Thymus (tissue), 11 donors: ENCODE data around the gene TSKU. TPM values are rescaled to one million over a fixed set of nuclear protein-coding genes. Genes with fewer than 3 reads are reported as not detected.
A peak's percentile ranks its signal among the peaks of the same experiment; 100 is the strongest.
"Not testable (repeated sequence)": the region's sequence is repeated elsewhere in the genome, so short reads cannot be mapped to it uniquely, and the experiment has no call there.

Experiments
- DNase-seq, 9 donors: peaks; one replicate each; pipeline ENCODE4 v3.0.0-alpha.2; 2013; ENCODE audit warnings: low spot score in 9 of 9, low read depth in 6 of 9, missing footprints in 1 of 9
- H3K27ac ChIP-seq, 2 donors: one replicate each; pipeline ENCODE4 v1.5.1; 2013; ENCODE audit warnings: control low read depth in 1 of 2, low read depth in 1 of 2, low read length in 1 of 2, mild to moderate bottlenecking in 1 of 2, moderate library complexity in 1 of 2
- H3K27me3 ChIP-seq, 2 donors: one replicate each; pipeline ENCODE4 v1.5.1; 2013; ENCODE audit warnings: low read length in 1 of 2; ENCODE audit not compliant: control insufficient read depth in 2 of 2, insufficient read depth in 1 of 2
- H3K36me3 ChIP-seq, 2 donors: one replicate each; pipeline ENCODE4 v1.5.1; 2013; ENCODE audit warnings: low read length in 1 of 2, mild to moderate bottlenecking in 1 of 2, moderate library complexity in 1 of 2; ENCODE audit not compliant: control insufficient read depth in 2 of 2, insufficient read depth in 2 of 2
- H3K4me1 ChIP-seq, 2 donors: one replicate each; pipeline ENCODE4 v1.5.1; 2013; ENCODE audit warnings: low read length in 2 of 2; ENCODE audit not compliant: control insufficient read depth in 2 of 2, insufficient read depth in 2 of 2
- H3K4me3 ChIP-seq, 2 donors: one replicate each; pipeline ENCODE4 v1.5.1; 2013; ENCODE audit warnings: low read length in 2 of 2, control low read depth in 1 of 2, mild to moderate bottlenecking in 1 of 2
- H3K9me3 ChIP-seq, 2 donors: one replicate each; pipeline ENCODE4 v1.5.1; 2013; ENCODE audit warnings: low read length in 1 of 2, mild to moderate bottlenecking in 1 of 2; ENCODE audit not compliant: control insufficient read depth in 2 of 2, insufficient read depth in 1 of 2
- WGBS: extraction: QIAGEN DNeasy Blood & Tissue Kit; methylation state at CpG from one replicate; pipeline ENCODE4 v1.1.7; 2013; 5-methylcytosine and 5-hydroxymethylcytosine counted together
- polyA plus RNA-seq: library from polyadenylated mRNA; stranded (reverse); fragments of 200-250 nt; gene quantifications from one replicate; pipeline ENCODE4 v1.2.3, GENCODE V29; 2013
- total RNA-seq: library from RNA; stranded (reverse); fragments of 120-200 nt; gene quantifications from one replicate; pipeline ENCODE4 v1.2.4, GENCODE V29; 2013
- donor health status: healthy.

TSKU gene
- total and polyA plus RNA-seq, 2 donors: 2.9 to 11.8 TPM

GRCh38 chr11:76822406-76822805 lies 39.2 kb downstream of the TSKU start:
- Histone ChIP-seq H3K4me1 (peaks cover 0 to 3% of the 10 kb centered on the region in 2 donors), H3K27ac (no peak overlapping the region), H3K9me3 (peaks cover 0 to 5% of the 10 kb centered on the region in 2 donors), H3K4me3 (no peak overlapping the region), H3K27me3 (no peaks in the 10 kb centered on the region), H3K36me3 (no peaks in the 10 kb centered on the region)
- no peak for DNase-seq
- WGBS: 96% methylated on average over 1 of the region's 1 CpG

GRCh38 chr11:76823481-76824028 lies 40.4 kb downstream of the TSKU start:
- WGBS: 78% methylated on average over 9 of the region's 9 CpGs
- no peak for DNase-seq

GRCh38 chr11:76824083-76824939 lies 41.2 kb downstream of the TSKU start:
- peaks cover 0 to 3% of the 10 kb centered on the region in 2 donors for H3K4me1 ChIP-seq
- no peak overlapping the region for H3K4me3 ChIP-seq
- WGBS: 86% methylated on average over 9 of the region's 9 CpGs
- no peaks in the 10 kb centered on the region for H3K36me3 ChIP-seq
- DNase-seq: no peak
- H3K9me3 ChIP-seq: no peaks in the 10 kb centered on the region
- no peaks in the 10 kb centered on the region for H3K27me3 ChIP-seq
- H3K27ac ChIP-seq: peak overlapping the region in 1 of 2 donors; percentile 34

More at GRCh38 chr11:76823481-76824028, 40.4 kb downstream of the TSKU start:
- Histone ChIP-seq H3K4me1 (peaks cover 0 to 3% of the 10 kb centered on the region in 2 donors), H3K4me3 (no peak overlapping the region), H3K9me3 (peaks cover 0 to 5% of the 10 kb centered on the region in 2 donors), H3K36me3 (no peaks in the 10 kb centered on the region), H3K27ac (peak overlapping the region in 1 of 2 donors; percentile 34), H3K27me3 (no peaks in the 10 kb centered on the region)

GRCh38 chr11:76824980-76825725 lies 42.0 kb downstream of the TSKU start:
- no peaks in the 10 kb centered on the region for H3K9me3 ChIP-seq
- 87% methylated on average over 5 of the region's 5 CpGs for WGBS
- no peak overlapping the region for H3K4me3 ChIP-seq
- no peaks in the 10 kb centered on the region for H3K27me3 ChIP-seq
- no peaks in the 10 kb centered on the region for H3K36me3 ChIP-seq
- H3K4me1 ChIP-seq: peaks cover 0 to 3% of the 10 kb centered on the region in 2 donors
- DNase-seq: no peak
- H3K27ac ChIP-seq: peak overlapping the region in 1 of 2 donors; percentile 42

GRCh38 chr11:76825726-76826396 lies 42.7 kb downstream of the TSKU start:
- no peaks in the 10 kb centered on the region for H3K27me3 ChIP-seq
- H3K27ac ChIP-seq: no peak overlapping the region
- peaks cover 0 to 3% of the 10 kb centered on the region in 2 donors for H3K4me1 ChIP-seq
- no peak overlapping the region for H3K4me3 ChIP-seq
- no peak for DNase-seq
- H3K9me3 ChIP-seq: no peaks in the 10 kb centered on the region
- H3K36me3 ChIP-seq: no peaks in the 10 kb centered on the region
- 87% methylated on average over 1 of the region's 1 CpG for WGBS

- WGBS: 97% methylated on average over 3 of the region's 3 CpGs
- H3K27me3 ChIP-seq, H3K36me3 ChIP-seq, H3K4me3 ChIP-seq, H3K9me3 ChIP-seq, DNase-seq, H3K4me1 ChIP-seq, H3K27ac ChIP-seq: not testable (repeated sequence)
Measured at GRCh38 chr11:76826508-76826907, 43.4 kb downstream of the TSKU start.

- not testable (repeated sequence) for H3K27ac ChIP-seq, H3K36me3 ChIP-seq, H3K4me1 ChIP-seq, H3K27me3 ChIP-seq, H3K4me3 ChIP-seq, DNase-seq, H3K9me3 ChIP-seq
Measured at GRCh38 chr11:76827005-76827404, 43.8 kb downstream of the TSKU start.

GRCh38 chr11:76830639-76831327 lies 47.6 kb downstream of the TSKU start:
- 94% methylated on average over 9 of the region's 9 CpGs for WGBS

More at GRCh38 chr11:76830639-76831327, 47.6 kb downstream of the TSKU start:
- Histone ChIP-seq H3K4me1 (no peaks in the 10 kb centered on the region), H3K9me3 (no peaks in the 10 kb centered on the region), H3K27ac (no peak overlapping the region), H3K36me3 (no peaks in the 10 kb centered on the region), H3K4me3 (no peak overlapping the region), H3K27me3 (no peaks in the 10 kb centered on the region)
- DNase-seq: no peak
